ENCODE measurements around the gene APOBEC3C.

DNA sequence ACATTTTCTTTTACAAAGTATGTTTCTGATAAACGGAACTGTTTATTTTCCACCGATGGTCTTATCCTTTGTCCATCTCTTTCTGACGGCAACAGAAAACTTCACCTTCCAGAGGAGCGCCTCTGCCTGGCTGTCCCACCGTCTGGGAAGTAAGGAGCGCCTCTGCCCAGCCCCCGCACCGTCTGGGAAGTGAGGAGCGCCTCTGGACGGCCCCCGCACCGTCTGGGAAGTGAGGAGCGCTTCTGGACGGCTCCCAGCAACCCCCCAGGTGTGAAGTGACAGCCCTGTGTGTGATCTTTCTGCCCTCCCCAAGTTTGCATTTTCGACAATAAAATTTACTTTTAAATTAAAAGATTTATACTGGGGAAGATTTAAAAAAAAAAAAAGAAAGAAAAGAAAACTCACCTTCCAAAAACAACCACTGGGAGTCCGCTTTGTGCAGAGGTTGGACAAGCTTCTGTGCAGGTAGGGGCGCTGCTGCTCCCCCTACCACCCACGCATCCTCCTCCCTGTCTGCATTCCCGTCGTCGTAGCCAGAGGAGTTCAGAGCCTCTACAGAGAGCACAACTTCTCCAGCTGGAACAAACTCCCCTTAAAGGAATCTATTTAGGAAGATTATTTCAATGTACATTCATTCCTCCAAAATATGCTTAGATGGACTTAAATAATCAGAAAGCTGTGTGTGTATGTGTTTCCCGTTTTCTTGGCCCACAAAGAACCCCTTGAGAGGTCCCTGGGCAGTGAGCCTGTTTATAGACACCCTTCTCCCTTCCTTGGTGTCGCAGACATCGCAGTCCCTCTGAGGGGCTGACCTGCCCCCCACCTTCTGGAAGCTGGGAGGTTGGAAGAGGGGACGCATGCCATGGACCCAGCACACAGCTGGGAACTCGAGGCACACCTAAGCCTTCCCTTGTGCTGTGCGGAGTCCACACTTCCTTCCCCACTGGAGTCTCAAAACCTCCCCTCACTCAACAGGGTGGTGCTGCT is 32.8 kb upstream of the APOBEC3C start:
- no peak for TF ChIP-seq POLR2A (IDR thresholded peaks at IDR 0.05)
- peak in 2 of 4 experiments; percentile 34 to 54 for TF ChIP-seq CTCF (IDR thresholded peaks at IDR 0.05)

Data from uterus (tissue), 2 donors.